ENCODE data around the gene RBM47. TPM values are rescaled to one million over a fixed set of nuclear protein-coding genes. Genes with fewer than 3 reads are reported as not detected.
"Not testable (repeated sequence)": the region's sequence is repeated elsewhere in the genome, so short reads cannot be mapped to it uniquely, and the experiment has no call there.

Gene RBM47
- polyA plus RNA-seq, 3 donors, result 79.5 to 101 (median 92.8) TPM

- peak overlapping the region; percentile 93 to 99 (median 98) for H3K27ac Mint-ChIP-seq
- peaks cover 29% of the 10 kb centered on the region in 2 donors for H3K36me3 Mint-ChIP-seq
- Histone ChIP-seq H3K27ac (ENCODE audit: low read depth in 1 of 2, low read length in 2 of 2) (peak overlapping the region; percentile 69 to 96), H3K9ac (ENCODE audit: insufficient read depth, low read length, poor library complexity, severe bottlenecking) (peak overlapping the region; percentile 58), H3K36me3 (replicated peaks in 1 of 2; ENCODE audit: control insufficient read depth in 1 of 2, insufficient read depth in 2 of 2, low read length in 2 of 2) (no peaks in the 10 kb centered on the region), H3K9me3 (replicated peaks in 1 of 2; ENCODE audit: control insufficient read depth in 1 of 2, insufficient read depth in 1 of 2, low read length in 2 of 2) (no peaks in the 10 kb centered on the region), H3K27me3 (ENCODE audit: control insufficient read depth in 2 of 2, insufficient read depth in 2 of 2, low read length in 2 of 2) (no peaks in the 10 kb centered on the region), H3K79me2 (ENCODE audit: insufficient read depth, low read length) (peaks cover 99% of the 10 kb centered on the region), H4K20me1 (ENCODE audit: insufficient read depth, low read length) (peaks cover 29% of the 10 kb centered on the region), H2AFZ (ENCODE audit: insufficient read depth, low read depth, low read length, poor library complexity, severe bottlenecking) (no peak overlapping the region), H3K4me1 (ENCODE audit: control insufficient read depth in 1 of 2, insufficient read depth in 2 of 2, low read length in 2 of 2) (peaks cover 81 to 96% of the 10 kb centered on the region in 2 donors), H3K4me2 (replicated peaks; ENCODE audit: extremely low read depth, low read length, poor library complexity, severe bottlenecking) (peak overlapping the region; percentile 65), H3K4me3 (replicated peaks in 1 of 3; ENCODE audit: low read depth in 2 of 3, low read length in 3 of 3) (peak overlapping the region in 1 of 3 experiments; percentile 57)
- intact Hi-C loops (cut with micrococcal nuclease), result loop anchor here (2.0 to 10.0 kb wide), 5 partner anchors 33 to 161 kb away; partner anchors contain the start of gene RBM47 (in 1 of the 2)
- H3K4me1 Mint-ChIP-seq, result peaks cover 79% of the 10 kb centered on the region
- peak; percentile 84 to 96 (median 93) for DNase-seq
- peak overlapping the region; percentile 66 to 72 for H3K4me3 Mint-ChIP-seq
- 39% methylated on average over 10 of the region's 10 CpGs for WGBS (ENCODE audit: insufficient coverage)
- no peak for TF ChIP-seq CTCF (IDR thresholded peaks at IDR 0.05)
- peaks cover 0 to 3% (median 0%) of the 10 kb centered on the region in 7 donors for H3K9me3 Mint-ChIP-seq
- H3K27me3 Mint-ChIP-seq (ENCODE audit: low read depth in 3 of 3), result no peaks in the 10 kb centered on the region
Observed at GRCh38 chr4:40553995-40554394, 75.7 kb downstream of the RBM47 start.

- H3K79me2 ChIP-seq (ENCODE audit: insufficient read depth, low read length), result peaks cover 99% of the 10 kb centered on the region
- H3K27ac Mint-ChIP-seq, result peak overlapping the region; percentile 47 to 98 (median 93)
Observed at GRCh38 chr4:40552536-40552935, 77.1 kb downstream of the RBM47 start.

GRCh38 chr4:40551568-40552136 is 78.0 kb downstream of the RBM47 start:
- intact Hi-C loops (cut with micrococcal nuclease), result loop anchor here (5.0 to 10.0 kb wide), 4 partner anchors 36 to 163 kb away; partner anchors contain the start of gene RBM47 (in 1 of the 2)
- WGBS (ENCODE audit: insufficient coverage), result 100% methylated on average over 1 of the region's 9 CpGs
- H3K9me3 Mint-ChIP-seq; H3K27me3 Mint-ChIP-seq (ENCODE audit: low read depth in 3 of 3); H3K27me3 ChIP-seq (ENCODE audit: control insufficient read depth in 2 of 2, insufficient read depth in 2 of 2, low read length in 2 of 2); H3K9me3 ChIP-seq (replicated peaks in 1 of 2; ENCODE audit: control insufficient read depth in 1 of 2, insufficient read depth in 1 of 2, low read length in 2 of 2): not testable (repeated sequence)
- peak overlapping the region; percentile 80 to 91 for H3K4me3 Mint-ChIP-seq
- peak overlapping the region; percentile 81 to 93 for H3K27ac ChIP-seq (ENCODE audit: low read depth in 1 of 2, low read length in 2 of 2)
- H4K20me1 ChIP-seq (ENCODE audit: insufficient read depth, low read length), result peaks cover 43% of the 10 kb centered on the region
- peak overlapping the region; percentile 36 to 71 (median 54) for H3K4me3 ChIP-seq (replicated peaks in 1 of 3; ENCODE audit: low read depth in 2 of 3, low read length in 3 of 3)
- H3K79me2 ChIP-seq (ENCODE audit: insufficient read depth, low read length), result peaks cover 99% of the 10 kb centered on the region
- peak overlapping the region; percentile 66 for H3K9ac ChIP-seq (ENCODE audit: insufficient read depth, low read length, poor library complexity, severe bottlenecking)
- H3K4me1 ChIP-seq (ENCODE audit: control insufficient read depth in 1 of 2, insufficient read depth in 2 of 2, low read length in 2 of 2), result peaks cover 77 to 90% of the 10 kb centered on the region in 2 donors
- peaks cover 32 to 33% of the 10 kb centered on the region in 2 donors for H3K36me3 Mint-ChIP-seq
- H3K4me2 ChIP-seq (replicated peaks; ENCODE audit: extremely low read depth, low read length, poor library complexity, severe bottlenecking), result peak overlapping the region; percentile 70
- H3K36me3 ChIP-seq (replicated peaks in 1 of 2; ENCODE audit: control insufficient read depth in 1 of 2, insufficient read depth in 2 of 2, low read length in 2 of 2), result peaks cover 4 to 18% of the 10 kb centered on the region in 2 donors
- H2AFZ ChIP-seq (ENCODE audit: insufficient read depth, low read depth, low read length, poor library complexity, severe bottlenecking), result peak overlapping the region; percentile 2
- peaks cover 77% of the 10 kb centered on the region for H3K4me1 Mint-ChIP-seq
- peak; percentile 68 to 88 (median 72) for DNase-seq
- peak overlapping the region; percentile 93 to 99 (median 98) for H3K27ac Mint-ChIP-seq

More at GRCh38 chr4:40552536-40552935, 77.1 kb downstream of the RBM47 start:
- Histone ChIP-seq H3K27me3 (ENCODE audit: control insufficient read depth in 2 of 2, insufficient read depth in 2 of 2, low read length in 2 of 2) (no peaks in the 10 kb centered on the region), H3K9ac (ENCODE audit: insufficient read depth, low read length, poor library complexity, severe bottlenecking) (no peak overlapping the region), H3K27ac (ENCODE audit: low read depth in 1 of 2, low read length in 2 of 2) (peak overlapping the region in 1 of 2 donors; percentile 59), H4K20me1 (ENCODE audit: insufficient read depth, low read length) (peaks cover 42% of the 10 kb centered on the region), H2AFZ (ENCODE audit: insufficient read depth, low read depth, low read length, poor library complexity, severe bottlenecking) (no peak overlapping the region), H3K36me3 (replicated peaks in 1 of 2; ENCODE audit: control insufficient read depth in 1 of 2, insufficient read depth in 2 of 2, low read length in 2 of 2) (peaks cover 4 to 10% of the 10 kb centered on the region in 2 donors), H3K4me2 (replicated peaks; ENCODE audit: extremely low read depth, low read length, poor library complexity, severe bottlenecking) (no peak overlapping the region), H3K4me3 (replicated peaks in 1 of 3; ENCODE audit: low read depth in 2 of 3, low read length in 3 of 3) (no peak overlapping the region), H3K9me3 (replicated peaks in 1 of 2; ENCODE audit: control insufficient read depth in 1 of 2, insufficient read depth in 1 of 2, low read length in 2 of 2) (no peaks in the 10 kb centered on the region), H3K4me1 (ENCODE audit: control insufficient read depth in 1 of 2, insufficient read depth in 2 of 2, low read length in 2 of 2) (peaks cover 73 to 90% of the 10 kb centered on the region in 2 donors)
- peak overlapping the region in 1 of 2 donors; percentile 16 for H3K4me3 Mint-ChIP-seq
- intact Hi-C loops (cut with micrococcal nuclease), result loop anchor here (5.0 to 10.0 kb wide), 4 partner anchors 35 to 162 kb away; partner anchors contain the start of gene RBM47 (in 1 of the 2)
- no peak for TF ChIP-seq CTCF (IDR thresholded peaks at IDR 0.05)
- H3K27me3 Mint-ChIP-seq (ENCODE audit: low read depth in 3 of 3), result no peaks in the 10 kb centered on the region
- 85% methylated on average over 4 of the region's 6 CpGs for WGBS (ENCODE audit: insufficient coverage)
- DNase-seq, result no peak
- H3K9me3 Mint-ChIP-seq, result peaks cover 0 to 3% (median 0%) of the 10 kb centered on the region in 7 donors
- H3K4me1 Mint-ChIP-seq, result peaks cover 75% of the 10 kb centered on the region
- peaks cover 34 to 36% of the 10 kb centered on the region in 2 donors for H3K36me3 Mint-ChIP-seq

All from CD14-positive monocyte (primary cell).